HuH-7.5 (cell line): ENCODE results near the gene TMA7B.

ENCODE experiments used
- DNase-seq: peaks from one replicate; pipeline ENCODE4 v3.0.0; 2011; ENCODE audit warnings: low spot score

The TMA7B gene

DNA sequence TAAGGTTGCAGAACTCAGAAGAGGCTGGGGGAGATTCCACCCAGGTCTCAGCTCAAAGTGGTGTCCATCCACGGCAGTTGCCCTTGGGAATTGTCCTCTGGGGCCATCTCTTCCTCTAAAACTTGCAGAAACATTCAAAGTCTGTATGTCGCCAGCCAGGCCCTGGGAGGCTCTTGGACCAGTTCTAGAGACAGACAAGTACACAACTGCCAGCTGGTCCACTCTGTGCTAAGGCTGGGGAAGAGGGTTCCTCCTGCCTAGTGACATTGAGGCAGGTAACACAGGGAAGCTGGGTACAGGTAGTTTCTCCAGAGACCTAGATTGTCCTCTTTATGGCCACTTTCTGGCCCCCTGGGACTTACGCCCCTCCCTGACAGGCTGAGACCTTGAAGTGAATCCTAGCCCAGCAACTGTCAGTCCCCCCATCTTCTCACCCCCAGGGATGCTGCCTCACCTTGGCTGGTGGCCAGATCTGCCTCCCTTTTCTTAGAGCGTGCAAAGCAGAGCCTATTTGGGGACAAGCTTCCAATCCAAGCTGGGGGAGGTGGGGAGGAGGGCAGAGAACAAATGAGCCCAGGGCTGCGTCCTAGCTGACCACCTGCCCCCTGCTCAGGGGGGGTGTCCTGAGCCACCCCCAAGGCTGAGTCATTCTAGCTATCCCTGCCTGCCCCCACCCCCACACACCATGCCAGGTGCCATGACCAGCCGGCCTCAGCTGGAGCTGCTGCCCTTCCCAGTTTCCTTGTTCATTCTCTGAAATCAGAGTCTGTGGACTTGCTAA is 42.9 kb downstream of the TMA7B start:
- DNase-seq, result no peak

DNA sequence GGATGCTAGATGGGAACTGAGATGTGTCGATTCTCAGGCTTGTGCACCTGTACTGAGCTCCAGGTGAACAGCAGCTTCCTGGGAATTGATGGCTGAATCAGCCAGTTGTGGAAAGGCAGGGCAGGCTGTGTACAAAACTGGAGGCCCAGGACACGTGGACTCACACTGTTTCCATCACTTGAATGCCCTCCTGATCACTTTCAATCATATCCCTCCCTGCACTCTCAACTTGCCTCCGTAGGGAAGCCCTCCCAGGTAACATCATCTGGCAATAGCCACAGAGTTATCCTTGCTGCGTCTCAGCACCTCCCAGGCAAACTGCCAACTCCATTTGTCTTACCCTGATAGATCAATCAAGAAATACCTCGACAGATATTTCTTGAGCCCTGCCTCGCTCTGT is 44.6 kb downstream of the TMA7B start:
- DNase-seq, result no peak

DNA sequence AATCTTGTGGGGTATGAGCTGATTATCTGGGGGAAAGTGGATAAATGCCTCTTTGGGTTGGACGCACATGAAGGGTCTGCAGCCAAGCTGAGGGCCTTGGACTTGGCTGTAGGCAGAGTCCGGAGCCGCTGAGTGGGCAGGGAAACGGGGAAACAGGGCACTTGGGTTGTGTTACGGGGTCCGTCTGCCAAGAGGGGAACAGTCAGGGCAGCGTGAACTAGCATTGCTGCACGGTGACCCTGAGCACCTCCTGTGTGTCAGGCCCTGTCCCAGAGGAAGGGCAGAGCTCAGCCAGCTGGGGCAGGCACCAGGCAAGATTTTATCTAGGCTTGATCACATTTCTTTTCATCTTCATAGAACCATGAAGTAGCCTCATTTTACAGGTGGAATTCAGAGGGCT is 46.4 kb downstream of the TMA7B start:
- DNase-seq, result no peak

DNA sequence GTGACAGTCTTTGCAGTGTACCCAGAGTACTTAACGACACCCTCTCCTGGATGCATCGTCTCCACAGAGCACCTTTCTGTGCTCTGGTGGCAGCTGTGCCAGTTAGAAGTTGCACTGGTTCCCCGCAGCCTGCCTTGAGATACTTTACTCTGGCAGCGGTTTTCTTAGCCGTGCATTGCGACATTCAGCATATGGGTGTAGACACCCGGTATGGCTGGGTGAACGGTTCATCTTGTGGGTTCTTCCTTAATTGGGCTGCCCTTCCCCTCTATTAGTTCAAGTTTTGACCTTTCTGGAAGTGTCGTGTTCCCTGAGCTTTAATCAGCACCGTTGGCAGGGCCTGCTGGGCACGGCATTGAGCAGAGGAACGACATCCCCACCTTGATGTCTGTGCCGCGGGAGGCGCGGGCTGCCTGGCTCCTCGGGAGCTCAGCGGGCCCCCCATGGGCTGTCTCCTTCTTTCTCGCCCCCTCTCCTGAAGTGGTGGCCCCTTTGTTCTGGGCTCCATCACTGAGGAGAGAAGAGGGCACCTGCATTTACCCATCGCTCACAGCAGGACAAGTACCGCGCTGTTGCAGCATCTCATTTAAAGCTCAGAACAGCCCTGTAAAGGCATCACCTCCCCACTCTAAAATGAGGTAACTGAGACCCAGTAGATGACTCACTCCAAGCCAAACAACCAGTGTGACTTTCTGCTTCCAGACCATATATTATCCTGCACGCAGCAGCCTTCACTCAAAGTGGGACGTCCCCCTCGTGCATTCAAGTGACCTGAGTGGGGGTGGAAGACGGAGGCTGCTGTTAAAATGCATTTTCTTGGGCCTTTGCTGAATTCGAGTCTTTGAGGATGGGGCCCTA is 47.9 kb downstream of the TMA7B start:
- no peak for DNase-seq

DNA sequence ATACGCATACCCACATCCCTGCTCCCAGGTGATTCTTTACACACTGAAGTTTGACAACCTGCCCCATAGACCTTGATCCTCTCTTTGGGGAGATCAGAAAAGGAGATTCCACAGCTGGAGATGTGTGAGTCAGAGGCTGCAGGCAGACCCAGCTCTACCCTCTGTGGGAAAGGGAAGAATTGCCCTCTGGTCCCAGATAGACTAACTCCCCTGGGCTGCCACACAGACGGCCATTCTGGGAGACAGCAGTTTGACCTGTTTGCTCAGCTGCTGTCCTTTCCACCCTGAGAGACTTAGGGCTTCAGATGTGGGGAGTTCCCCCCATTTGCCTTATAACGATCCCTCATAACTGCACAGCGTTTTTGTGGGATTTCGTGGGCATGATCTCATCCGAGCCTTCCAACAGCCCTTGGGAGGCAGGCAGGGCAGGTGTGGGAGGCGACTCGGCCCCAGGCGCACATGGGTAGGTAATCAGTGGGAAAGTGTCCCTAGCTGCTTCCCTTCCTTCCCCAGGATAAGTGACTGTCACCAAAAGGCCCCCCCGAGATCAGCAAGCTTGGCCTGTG is 48.6 kb downstream of the TMA7B start:
- no peak for DNase-seq

DNA sequence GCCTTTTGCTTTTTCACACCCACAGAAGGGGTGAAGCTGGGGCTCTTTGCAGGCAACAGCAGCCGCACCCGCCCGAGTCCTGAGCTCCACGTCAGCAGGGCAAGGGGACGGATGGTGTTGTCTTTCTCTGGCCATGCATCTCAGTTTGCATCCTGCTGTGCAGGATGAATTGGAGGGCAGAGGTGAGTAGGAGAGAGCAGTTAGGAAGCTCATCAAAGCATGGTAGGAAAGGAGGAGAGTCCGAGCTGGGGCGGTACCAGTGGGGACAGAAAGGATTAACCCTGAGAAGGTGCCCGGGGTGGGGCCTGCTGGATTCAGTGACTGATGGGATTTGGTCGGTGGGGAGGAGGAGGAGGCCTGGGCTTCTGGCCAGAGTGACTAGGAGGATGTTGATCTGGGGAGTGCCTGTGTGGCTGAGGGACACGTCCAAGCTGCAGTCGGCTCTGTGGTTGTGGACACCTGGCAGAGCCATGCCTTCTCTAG is 49.1 kb downstream of the TMA7B start:
- DNase-seq, result no peak

DNA sequence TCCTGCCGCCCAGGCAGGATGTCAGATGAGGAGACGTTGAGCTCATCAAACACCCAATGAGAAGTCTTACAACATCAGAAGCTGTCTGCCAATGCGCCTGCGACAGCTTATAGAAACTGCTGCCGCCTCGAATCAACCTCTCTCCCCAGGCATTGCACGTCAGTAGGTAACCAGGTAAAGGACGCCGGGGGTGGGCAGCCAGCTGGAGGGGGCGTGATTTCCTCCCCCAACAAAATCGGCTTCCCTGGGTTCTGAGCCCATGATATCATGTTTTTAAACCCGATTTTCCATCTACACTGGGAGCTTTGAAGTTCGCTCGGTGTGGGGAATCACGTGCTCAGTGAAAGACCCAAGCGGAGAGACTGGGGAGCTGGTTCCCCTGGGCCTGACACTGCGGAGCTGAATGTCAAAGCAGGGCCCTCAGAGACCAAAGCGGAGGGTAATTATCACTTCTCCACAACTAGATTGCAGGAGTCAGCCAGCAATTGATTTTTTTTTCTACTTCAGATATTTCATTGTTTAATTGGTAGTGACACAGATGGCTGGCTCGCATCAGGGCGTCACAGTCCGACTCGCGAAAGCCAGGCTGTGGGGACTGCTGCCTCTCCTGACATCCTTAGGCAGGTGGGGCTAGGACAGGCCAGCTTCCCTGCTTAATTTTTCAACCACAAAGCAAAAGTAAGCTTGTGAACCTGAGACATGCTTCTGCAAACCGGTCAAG is 49.9 kb downstream of the TMA7B start:
- no peak for DNase-seq

DNA sequence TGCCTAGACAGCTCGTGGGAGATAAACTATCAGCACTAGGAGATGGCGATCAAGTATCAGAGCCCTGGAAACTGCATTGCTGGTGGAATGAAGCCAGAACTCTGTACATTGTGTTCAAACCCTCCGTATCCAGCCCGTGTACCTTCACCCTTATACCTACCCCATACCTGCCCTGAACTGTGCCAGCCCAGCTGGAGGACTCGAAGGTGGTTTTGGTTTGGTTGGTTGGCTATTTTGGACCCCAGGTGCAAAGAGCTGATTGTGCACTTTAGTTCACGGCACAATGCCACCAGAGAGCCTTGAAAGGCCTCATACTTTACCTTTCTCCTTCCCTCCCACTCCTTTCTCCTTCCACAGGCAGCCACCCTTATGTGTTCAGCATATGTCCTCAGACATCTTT is 50.5 kb downstream of the TMA7B start:
- no peak for DNase-seq
